IMR-90 (cell line): Measurements from ENCODE around the gene ACSM6. TPM values are rescaled to one million over a fixed set of nuclear protein-coding genes. Genes with fewer than 3 reads are reported as not detected.

Experiments
- ATAC-seq: fragments of 200-7000 bp; cut with Tn5 transposase; 2 replicates; pipeline ENCODE4 v1.9.1; 2020; ENCODE audit warnings: low read depth, mild to moderate bottlenecking, moderate library complexity
- BruUV-seq: library from RNA; stranded (reverse); fragments of 400-500 nt; replicated peaks from 2 replicates; lab custom pipeline; 2021; lab: Mats Ljungman, UMichigan
- CTCF ChIA-PET: fragments of 300-600 bp; formaldehyde crosslinking; extraction: SDS; loops from one replicate; lab custom pipeline; 2021; ENCODE audit warnings: antibody characterized with exemption; lab: Yijun Ruan, JAX
- POLR2A ChIA-PET: fragments of 300-600 bp; sonication (Branson Sonifier 250); formaldehyde crosslinking; loops from one replicate; lab custom pipeline; 2022; ENCODE audit warnings: antibody characterized with exemption; ENCODE audit not compliant: unreplicated experiment; lab: Charles Lee
- DNase-seq: peaks from one replicate; pipeline ENCODE4 v3.0.0; 2013
- H2AFZ ChIP-seq: replicated peaks from 2 replicates; pipeline ENCODE3; 2013; ENCODE audit warnings: low read length, mild to moderate bottlenecking; ENCODE audit not compliant: poor library complexity
- H2AK5ac ChIP-seq: 2 replicates; pipeline ENCODE4 v1.6.1; 2013; ENCODE audit warnings: low read depth, low read length, inconsistent platforms
- H2AK9ac ChIP-seq: replicated peaks from 2 replicates; pipeline ENCODE3; 2013; ENCODE audit warnings: mild to moderate bottlenecking, low read depth, low read length, moderate library complexity; ENCODE audit not compliant: poor library complexity
- H2BK120ac ChIP-seq: 2 replicates; pipeline ENCODE4 v1.6.1; 2013; ENCODE audit warnings: low read depth, low read length, inconsistent platforms
- H2BK15ac ChIP-seq: 3 replicates; pipeline ENCODE4 v1.6.1; 2013; ENCODE audit warnings: low read depth, low read length, inconsistent platforms
- H2BK20ac ChIP-seq: 2 replicates; pipeline ENCODE4 v1.6.1; 2013; ENCODE audit warnings: low read depth, mild to moderate bottlenecking, inconsistent platforms, low read length, moderate library complexity
- H2BK5ac ChIP-seq: 2 replicates; pipeline ENCODE4 v1.6.1; 2013; ENCODE audit warnings: mild to moderate bottlenecking, low read depth, low read length, inconsistent platforms; ENCODE audit not compliant: poor library complexity, severe bottlenecking
- H3K14ac ChIP-seq: replicated peaks from 2 replicates; pipeline ENCODE4 v1.6.1; 2013; ENCODE audit warnings: low read depth, low read length, inconsistent platforms
- H3K18ac ChIP-seq: 2 replicates; pipeline ENCODE4 v1.6.1; 2013; ENCODE audit warnings: low read depth, low read length, control low read depth
- H3K23ac ChIP-seq: 2 replicates; pipeline ENCODE4 v1.6.1; 2013; ENCODE audit warnings: low read depth, low read length, inconsistent platforms
- H3K27ac ChIP-seq: 2 replicates; pipeline ENCODE4 v1.5.1; 2013; ENCODE audit warnings: mild to moderate bottlenecking, control low read depth, low read length; ENCODE audit not compliant: insufficient read depth
- H3K27me3 ChIP-seq: 2 replicates; pipeline ENCODE4 v1.6.1; 2013; ENCODE audit warnings: low read length; ENCODE audit not compliant: control insufficient read depth, insufficient read depth
- H3K36me3 ChIP-seq: 2 replicates; pipeline ENCODE4 v1.6.1; 2013; ENCODE audit warnings: low read length, mixed read lengths; ENCODE audit not compliant: control insufficient read depth, insufficient read depth
- H3K4ac ChIP-seq: 2 replicates; pipeline ENCODE4 v1.6.1; 2013; ENCODE audit warnings: low read depth, low read length, inconsistent platforms
- H3K4me1 ChIP-seq: 2 replicates; pipeline ENCODE4 v1.6.1; 2013; ENCODE audit warnings: low read length, mixed read lengths; ENCODE audit not compliant: control insufficient read depth, insufficient read depth
- H3K4me2 ChIP-seq: 2 replicates; pipeline ENCODE4 v1.6.1; 2013; ENCODE audit warnings: low read depth, mild to moderate bottlenecking, control low read depth, low read length, moderate library complexity
- H3K4me3 ChIP-seq: 2 replicates; pipeline ENCODE4 v1.5.1; 2013; ENCODE audit warnings: low read depth, mild to moderate bottlenecking, control low read depth, low read length, moderate library complexity; ENCODE audit not compliant: insufficient read depth
- H3K56ac ChIP-seq: 2 replicates; pipeline ENCODE4 v1.6.1; 2013; ENCODE audit warnings: low read length, inconsistent platforms; ENCODE audit not compliant: insufficient read depth; ENCODE audit errors: extremely low read depth
- H3K79me1 ChIP-seq, 2 experiments: 2 replicates each; pipeline ENCODE4 v1.6.1; 2013; ENCODE audit warnings: low read length in 2 of 2, inconsistent platforms in 1 of 2, low read depth in 1 of 2
- H3K9ac ChIP-seq: 2 replicates; pipeline ENCODE4 v1.6.1; 2013; ENCODE audit warnings: low read depth, low read length, control low read depth
- H3K9me1 ChIP-seq: 2 replicates; pipeline ENCODE4 v1.6.1; 2013; ENCODE audit warnings: low read length, inconsistent platforms; ENCODE audit not compliant: insufficient read depth
- H3K9me3 ChIP-seq: 2 replicates; pipeline ENCODE4 v1.6.1; 2013; ENCODE audit warnings: low read length; ENCODE audit not compliant: control insufficient read depth, insufficient read depth
- H4K20me1 ChIP-seq: 2 replicates; pipeline ENCODE4 v1.6.1; 2013; ENCODE audit warnings: low read length, inconsistent platforms; ENCODE audit not compliant: insufficient read depth
- H4K5ac ChIP-seq: 2 replicates; pipeline ENCODE4 v1.6.1; 2013; ENCODE audit warnings: mild to moderate bottlenecking, low read depth, low read length, control low read depth
- H4K8ac ChIP-seq, 2 experiments: 2 replicates each; pipeline ENCODE4 v1.6.1; 2013; ENCODE audit warnings: low read depth in 2 of 2, low read length in 2 of 2, control low read depth in 1 of 2, inconsistent platforms in 1 of 2
- H4K91ac ChIP-seq: 2 replicates; pipeline ENCODE4 v1.6.1; 2013; ENCODE audit warnings: low read depth, low read length, inconsistent platforms; ENCODE audit not compliant: insufficient read depth
- BHLHE40 ChIP-seq: fragments of 150-350 bp; IDR thresholded peaks from 2 replicates; pipeline ENCODE4 v1.6.1; 2016; ENCODE audit warnings: mild to moderate bottlenecking, low read depth, low read length
- CEBPB ChIP-seq: IDR thresholded peaks from 2 replicates; pipeline ENCODE4 v1.6.1; 2012; ENCODE audit warnings: low read depth, low read length, improper control_type of control experiment
- CHD1 ChIP-seq: IDR thresholded peaks from 2 replicates; pipeline ENCODE4 v1.6.1; 2012; ENCODE audit warnings: low read depth, low read length, improper control_type of control experiment
- CTCF ChIP-seq: conservative IDR thresholded peaks from 2 replicates; pipeline ENCODE4 v1.5.1; 2012; ENCODE audit warnings: mild to moderate bottlenecking, low read depth, low read length, improper control_type of control experiment
- ELK1 ChIP-seq: fragments of 150-350 bp; IDR thresholded peaks from 2 replicates; pipeline ENCODE4 v1.6.1; 2016; ENCODE audit warnings: low read depth, mild to moderate bottlenecking, low read length, moderate library complexity, borderline replicate concordance
- FOS ChIP-seq: fragments of 150-350 bp; IDR thresholded peaks from 2 replicates; pipeline ENCODE4 v1.6.1; 2016; ENCODE audit warnings: low read depth, low read length
- MAFK ChIP-seq: IDR thresholded peaks from 2 replicates; pipeline ENCODE4 v1.6.1; 2012; ENCODE audit warnings: low read depth, low read length, improper control_type of control experiment
- MAZ ChIP-seq: IDR thresholded peaks from 2 replicates; pipeline ENCODE4 v1.6.1; 2012; ENCODE audit warnings: low read depth, mild to moderate bottlenecking, low read length, improper control_type of control experiment, moderate library complexity, borderline replicate concordance
- MXI1 ChIP-seq: IDR thresholded peaks from 2 replicates; pipeline ENCODE4 v1.6.1; 2012; ENCODE audit warnings: low read depth, mild to moderate bottlenecking, low read length, moderate library complexity, borderline replicate concordance
- NFE2L2 ChIP-seq: fragments of 150-350 bp; IDR thresholded peaks from 2 replicates; pipeline ENCODE4 v1.6.1; 2016; ENCODE audit warnings: low read depth, mild to moderate bottlenecking, low read length
- POLR2A ChIP-seq: IDR thresholded peaks from 2 replicates; pipeline ENCODE4 v1.6.1; 2012; ENCODE audit warnings: mild to moderate bottlenecking, low read depth, low read length
- RAD21 ChIP-seq: IDR thresholded peaks from 2 replicates; pipeline ENCODE4 v1.6.1; 2012; ENCODE audit warnings: low read length, improper control_type of control experiment
- RCOR1 ChIP-seq: IDR thresholded peaks from 2 replicates; pipeline ENCODE4 v1.6.1; 2012; ENCODE audit warnings: mild to moderate bottlenecking, low read length, improper control_type of control experiment; ENCODE audit not compliant: insufficient replicate concordance
- RFX5 ChIP-seq: IDR thresholded peaks from 2 replicates; pipeline ENCODE4 v1.8.0; 2012; ENCODE audit warnings: low read depth, mild to moderate bottlenecking, low read length, moderate library complexity
- SMC3 ChIP-seq: fragments of 150-350 bp; IDR thresholded peaks from 2 replicates; pipeline ENCODE4 v1.6.1; 2016; ENCODE audit warnings: low read depth, mild to moderate bottlenecking, antibody characterized with exemption, low read length, moderate library complexity
- USF2 ChIP-seq: fragments of 150-350 bp; IDR thresholded peaks from 2 replicates; pipeline ENCODE4 v1.6.1; 2017; ENCODE audit warnings: mild to moderate bottlenecking, antibody characterized with exemption, low read length, low read depth
- WGBS, 2 experiments: methylation state at CpG; one replicate each; pipeline versions ENCODE4 v1.1.5 to v1.1.7; 2013; ENCODE audit warnings: missing lambda C conversion rate in 2 of 2; ENCODE audit not compliant: insufficient read length in 1 of 2; ENCODE audit errors: extremely low coverage in 2 of 2; 5-methylcytosine and 5-hydroxymethylcytosine counted together
- dilution Hi-C: fragments of 300-500 bp; cut with HindIII; formaldehyde crosslinking; loops from one replicate; pipeline ENCODE4 v1.14.3; 2018; ENCODE audit warnings: low sequenced_read_pairs; ENCODE audit not compliant: unreplicated experiment
- in situ Hi-C: fragments of 300-500 bp; cut with MboI; formaldehyde crosslinking; loops from 3 replicates; pipeline ENCODE4 v1.14.3; 2019; ENCODE audit warnings: low sequenced_read_pairs, inconsistent platforms, mixed read lengths
- intact Hi-C: fragments of 100-400 bp; cut with micrococcal nuclease; formaldehyde crosslinking; loops from 2 replicates; pipeline ENCODE4 v1.10.0; 2022
- polyA plus RNA-seq, 3 experiments: library from polyadenylated mRNA; depleted of rRNA; stranded (reverse); fragments of >200 nt; gene quantifications; 2 replicates each; pipeline ENCODE4 v1.2.3, GENCODE V29; 2012; ENCODE audit warnings: low replicate concordance in 1 of 3
- total RNA-seq: library from RNA; depleted of rRNA; stranded (reverse); fragments of >200 nt; gene quantifications from 2 replicates; pipeline ENCODE4 v1.2.3, GENCODE V29; 2012

Gene ACSM6
- total and polyA plus RNA-seq, 2 of the 4 experiments (the other 2 are of a cell fraction): not detected

- no peaks in the 10 kb centered on the region for H3K27me3 ChIP-seq
- H2AK5ac ChIP-seq: no peak overlapping the region
- 100% methylated on average over 2 of the region's 7 CpGs; no CpG with 5 or more reads in 1 of the 2 experiments for WGBS, 2 experiments
- intact Hi-C loops: no loop called here
- no peak overlapping the region for H2AFZ ChIP-seq
- no peak overlapping the region for H3K4me2 ChIP-seq
- no peak overlapping the region for H3K56ac ChIP-seq
- H4K91ac ChIP-seq: no peak overlapping the region
- peaks cover 37% of the 10 kb centered on the region for H3K36me3 ChIP-seq
- H3K9me3 ChIP-seq: peaks cover 4% of the 10 kb centered on the region; the same call in 1 of the 2 replicates
- DNase-seq (no peak), ATAC-seq (no peak)
- H3K23ac ChIP-seq: no peak overlapping the region
- H3K18ac ChIP-seq: no peak overlapping the region
- CTCF ChIA-PET: interaction anchor here (0.6 kb wide), 1 partner anchor 229 kb away, joined by 3 read pairs; no protein-coding TSS in a partner anchor
- POLR2A ChIA-PET: no interaction called here
- H4K20me1 ChIP-seq: peaks cover 3% of the 10 kb centered on the region; the same call in 1 of the 2 replicates
- BruUV-seq: no TSS peak
- no peak overlapping the region for H2BK15ac ChIP-seq
- in situ Hi-C loops: no loop called here
- dilution Hi-C loops: no loop called here
- no peak overlapping the region for H3K4ac ChIP-seq
- no peak overlapping the region for H2BK120ac ChIP-seq
- no peak overlapping the region for H2BK20ac ChIP-seq
- H4K8ac ChIP-seq: no peak overlapping the region
- peaks cover 19% of the 10 kb centered on the region for H3K9me1 ChIP-seq
- no peak for TF ChIP-seq POLR2A
- TF ChIP-seq RFX5: no peak
- no peak for TF ChIP-seq BHLHE40
- no peak for TF ChIP-seq CTCF
- no peak for TF ChIP-seq ELK1
- TF ChIP-seq SMC3: no peak
- TF ChIP-seq CEBPB: no peak
- TF ChIP-seq RAD21: no peak
- no peak for TF ChIP-seq MXI1
- no peak for TF ChIP-seq CHD1
- no peak for TF ChIP-seq MAFK
- no peak for TF ChIP-seq NFE2L2
- TF ChIP-seq FOS: no peak
- TF ChIP-seq MAZ: no peak
- no peak for TF ChIP-seq RCOR1
- no peak for TF ChIP-seq USF2
- H3K27ac ChIP-seq: no peak overlapping the region
- no peak overlapping the region for H4K5ac ChIP-seq
- no peak overlapping the region for H3K14ac ChIP-seq
- no peak overlapping the region for H2BK5ac ChIP-seq
- H3K4me3 ChIP-seq: no peak overlapping the region
- H3K4me1 ChIP-seq: peaks cover 12% of the 10 kb centered on the region
- no peak overlapping the region for H3K9ac ChIP-seq
- H3K79me1 ChIP-seq: peaks cover 9 to 55% of the 10 kb centered on the region in 2 experiments; a peak in 3 of 4 replicates
- no peak overlapping the region for H2AK9ac ChIP-seq
Measured at GRCh38 chr10:95257849-95258248, 63.8 kb downstream of the ACSM6 start.
